ENCODE results near the gene NABP1.

NABP1 gene

DNA sequence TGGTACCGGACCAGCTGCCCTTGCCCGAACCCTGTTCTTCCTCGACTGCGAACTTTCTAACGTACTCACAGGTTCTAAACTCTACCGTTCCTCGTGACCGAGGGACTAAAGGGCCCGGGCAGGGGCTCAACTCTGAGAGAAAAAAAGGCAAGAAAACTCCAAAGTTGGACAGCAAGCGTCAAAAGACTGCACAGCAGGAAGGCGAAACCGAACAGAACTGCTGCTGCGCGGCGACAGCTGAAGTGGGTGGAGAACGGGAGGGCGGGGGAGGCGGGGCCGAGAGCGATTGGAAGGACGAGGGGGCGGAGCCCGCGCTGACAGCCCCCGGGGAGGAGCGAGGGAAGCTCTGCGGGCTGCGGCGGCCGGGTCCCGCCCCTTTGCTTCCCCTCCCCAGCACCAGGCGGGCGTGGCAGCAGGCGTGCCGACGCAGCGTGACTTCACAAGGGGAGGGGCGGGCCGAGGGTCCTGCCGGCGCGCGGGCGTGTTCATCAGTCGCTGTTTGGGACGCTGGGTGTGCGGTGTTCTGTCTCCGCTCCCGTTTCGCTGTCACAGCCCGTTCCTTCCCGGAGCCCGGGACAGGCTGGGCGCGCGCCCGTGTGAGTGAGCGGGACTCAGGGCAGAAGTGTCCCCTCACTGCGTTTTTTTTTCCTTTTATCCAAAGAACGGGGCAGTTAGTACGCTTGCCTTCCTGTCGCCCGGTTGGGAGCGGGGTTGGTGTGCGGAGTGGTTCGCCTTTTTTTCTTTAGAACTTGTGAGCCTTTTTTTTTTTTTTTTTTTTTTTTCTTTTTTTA lies at the start of gene NABP1:
Gene NABP1 (plus strand): TSS at position 491 of the 791 bp plus-strand sequence. CDS start 479 bp downstream, outside the sequence.
- H3K4me1 ChIP-seq = peaks cover 36 to 63% (median 49%) of the 10 kb centered on the region in 10 experiments
- H3K9ac ChIP-seq = peak within 1 kb of the TSS; percentile 88 to 99 (median 97)
- peak within 1 kb of the TSS; percentile 88 to 98 (median 93) for H3K27ac ChIP-seq
- peaks cover 10 to 27% (median 14%) of the 10 kb centered on the region in 11 experiments for H3K36me3 ChIP-seq
- peaks cover 0 to 31% (median 0%) of the 10 kb centered on the region in 11 experiments; a peak in 5 of 22 replicates for H4K20me1 ChIP-seq
- H3K4me3 ChIP-seq = peak within 1 kb of the TSS; percentile 70 to 88 (median 82)
- TF ChIP-seq Cebpa-rat (IDR thresholded peaks at IDR 0.05) = no peak
- H3K4me2 ChIP-seq = peak within 1 kb of the TSS; percentile 89 to 98 (median 94)
- H3K27me3 ChIP-seq = no peaks in the 10 kb centered on the region
- peaks cover 0 to 8% (median 0%) of the 10 kb centered on the region in 11 experiments; a peak in 4 of 22 replicates for H3K9me3 ChIP-seq (replicated peaks in 1 of 11)

DNA sequence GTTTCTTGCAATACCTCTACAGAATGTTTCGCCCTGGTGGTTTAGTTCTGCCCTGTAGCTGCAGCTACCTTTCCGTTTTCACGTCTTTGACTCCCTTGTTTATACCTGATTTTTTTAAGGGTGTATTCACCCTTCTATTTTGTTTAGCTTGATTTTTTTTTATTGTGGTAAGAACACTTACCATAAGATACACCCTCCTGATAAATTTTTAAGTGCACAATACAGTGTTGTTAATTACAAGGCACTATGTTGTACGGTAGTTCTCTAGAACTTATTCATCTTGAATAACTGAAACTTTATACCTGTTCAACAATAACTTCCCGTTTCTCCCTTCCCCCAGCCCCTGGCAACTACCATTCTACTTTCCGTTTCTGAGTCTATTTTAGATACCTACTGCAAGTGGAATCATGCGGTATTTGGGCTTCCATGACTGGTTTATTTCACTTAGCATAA lies 48.9 kb upstream of the NABP1 start:
- Histone ChIP-seq H3K27me3 (no peaks in the 10 kb centered on the region), H3K9me3 (replicated peaks in 1 of 11) (no peaks in the 10 kb centered on the region), H3K9ac (no peak overlapping the region), H4K20me1 (no peaks in the 10 kb centered on the region), H3K4me2 (no peak overlapping the region), H3K4me3 (no peak overlapping the region), H3K36me3 (no peaks in the 10 kb centered on the region), H3K4me1 (peaks cover 0 to 27% (median 6%) of the 10 kb centered on the region in 10 experiments; a peak in 9 of 20 replicates), H3K27ac (no peak overlapping the region)
- no peak for TF ChIP-seq Cebpa-rat (IDR thresholded peaks at IDR 0.05)

DNA sequence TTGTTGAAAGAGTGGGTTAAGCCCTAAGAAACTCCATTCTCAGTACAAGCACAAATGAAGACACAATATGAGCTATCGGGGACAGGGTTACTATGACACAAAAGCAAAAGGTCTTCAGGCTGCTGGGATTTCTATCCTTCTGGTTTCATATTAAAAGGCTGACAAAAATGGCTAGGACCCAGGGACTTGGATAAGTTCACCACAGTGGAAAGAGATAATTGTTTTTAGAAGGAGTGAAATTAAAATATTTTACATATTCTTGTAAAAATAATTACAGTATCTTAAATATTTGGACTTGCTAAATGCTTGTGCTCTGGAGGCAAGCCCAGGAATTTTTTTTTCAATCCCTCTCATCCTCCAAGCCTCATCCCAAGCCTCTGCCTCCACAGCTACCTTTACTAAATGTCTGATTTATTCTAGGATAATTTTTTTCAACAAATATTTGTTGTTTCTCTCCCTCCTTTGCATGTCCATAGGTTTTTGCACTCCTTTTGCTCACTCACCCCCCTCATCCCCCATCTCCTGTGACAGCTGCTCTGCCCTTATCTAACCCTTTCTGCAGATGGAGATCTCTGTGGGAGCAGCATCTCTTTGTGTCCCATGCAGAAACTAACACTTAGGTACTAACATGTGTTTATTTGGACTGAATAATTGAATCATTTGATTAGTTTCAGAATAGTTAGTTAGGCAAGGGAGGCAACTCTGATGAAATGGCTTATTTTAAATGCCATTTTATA lies 47.8 kb upstream of the NABP1 start:
- Histone ChIP-seq H3K27ac (no peak overlapping the region), H3K4me2 (no peak overlapping the region), H3K27me3 (no peaks in the 10 kb centered on the region), H3K4me1 (peaks cover 0 to 24% (median 1%) of the 10 kb centered on the region in 10 experiments; a peak in 8 of 20 replicates), H3K9ac (no peak overlapping the region), H3K9me3 (replicated peaks in 1 of 11) (no peaks in the 10 kb centered on the region), H4K20me1 (no peaks in the 10 kb centered on the region), H3K36me3 (no peaks in the 10 kb centered on the region), H3K4me3 (no peak overlapping the region)
- TF ChIP-seq Cebpa-rat (IDR thresholded peaks at IDR 0.05) = no peak

- H3K4me1 ChIP-seq = peaks cover 0 to 25% (median 0%) of the 10 kb centered on the region in 10 experiments; a peak in 5 of 20 replicates
- no peaks in the 10 kb centered on the region for H4K20me1 ChIP-seq
- no peak overlapping the region for H3K27ac ChIP-seq
- no peaks in the 10 kb centered on the region for H3K36me3 ChIP-seq
- H3K9ac ChIP-seq = no peak overlapping the region
- H3K27me3 ChIP-seq = no peaks in the 10 kb centered on the region
- H3K4me3 ChIP-seq = no peak overlapping the region
- no peaks in the 10 kb centered on the region for H3K9me3 ChIP-seq (replicated peaks in 1 of 11)
- peak overlapping the region in 1 of 11 experiments; percentile 16; a peak in 1 of 22 replicates for H3K4me2 ChIP-seq
- TF ChIP-seq Cebpa-rat (IDR thresholded peaks at IDR 0.05) = no peak
Measured at GRCh38 chr2:191631754-191632153, 46.2 kb upstream of the NABP1 start.

DNA sequence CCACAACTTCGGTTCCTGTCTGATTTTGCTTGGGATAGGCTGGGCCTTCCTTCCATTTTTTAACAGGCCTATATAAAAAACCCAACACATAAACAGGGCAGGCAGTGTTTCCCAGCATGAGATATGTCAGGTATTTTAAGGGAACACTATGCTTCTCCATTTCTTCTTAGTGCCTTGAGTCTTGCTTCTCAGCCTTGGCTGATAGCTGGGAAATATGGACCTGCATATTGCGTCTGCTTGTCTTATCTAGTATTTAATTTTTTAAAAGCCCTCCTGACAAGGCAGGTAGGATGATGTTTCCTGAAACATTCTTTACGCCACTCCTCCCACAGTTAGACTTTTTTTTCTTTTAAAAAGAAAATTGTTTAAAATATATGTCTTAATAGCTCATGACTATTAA lies 45.5 kb upstream of the NABP1 start:
- Histone ChIP-seq H3K9me3 (replicated peaks in 1 of 11) (no peaks in the 10 kb centered on the region), H3K4me1 (peaks cover 0 to 29% (median 0%) of the 10 kb centered on the region in 10 experiments; a peak in 8 of 20 replicates), H3K36me3 (no peaks in the 10 kb centered on the region), H3K4me3 (no peak overlapping the region), H4K20me1 (no peaks in the 10 kb centered on the region), H3K9ac (no peak overlapping the region), H3K27ac (no peak overlapping the region), H3K4me2 (no peak overlapping the region), H3K27me3 (no peaks in the 10 kb centered on the region)
- no peak for TF ChIP-seq Cebpa-rat (IDR thresholded peaks at IDR 0.05)

GRCh38 chr2:191634791-191635190 lies 43.1 kb upstream of the NABP1 start:
- H3K9me3 ChIP-seq (replicated peaks in 1 of 11) = no peaks in the 10 kb centered on the region
- H3K4me3 ChIP-seq = no peak overlapping the region
- H3K36me3 ChIP-seq = no peaks in the 10 kb centered on the region
- H3K9ac ChIP-seq = no peak overlapping the region
- H3K27ac ChIP-seq = no peak overlapping the region
- peak overlapping the region in 1 of 11 experiments; percentile 8; a peak in 2 of 22 replicates for H3K4me2 ChIP-seq
- no peaks in the 10 kb centered on the region for H3K27me3 ChIP-seq
- no peaks in the 10 kb centered on the region for H4K20me1 ChIP-seq
- peaks cover 0 to 53% (median 4%) of the 10 kb centered on the region in 10 experiments; a peak in 8 of 20 replicates for H3K4me1 ChIP-seq
- no peak for TF ChIP-seq Cebpa-rat (IDR thresholded peaks at IDR 0.05)

DNA sequence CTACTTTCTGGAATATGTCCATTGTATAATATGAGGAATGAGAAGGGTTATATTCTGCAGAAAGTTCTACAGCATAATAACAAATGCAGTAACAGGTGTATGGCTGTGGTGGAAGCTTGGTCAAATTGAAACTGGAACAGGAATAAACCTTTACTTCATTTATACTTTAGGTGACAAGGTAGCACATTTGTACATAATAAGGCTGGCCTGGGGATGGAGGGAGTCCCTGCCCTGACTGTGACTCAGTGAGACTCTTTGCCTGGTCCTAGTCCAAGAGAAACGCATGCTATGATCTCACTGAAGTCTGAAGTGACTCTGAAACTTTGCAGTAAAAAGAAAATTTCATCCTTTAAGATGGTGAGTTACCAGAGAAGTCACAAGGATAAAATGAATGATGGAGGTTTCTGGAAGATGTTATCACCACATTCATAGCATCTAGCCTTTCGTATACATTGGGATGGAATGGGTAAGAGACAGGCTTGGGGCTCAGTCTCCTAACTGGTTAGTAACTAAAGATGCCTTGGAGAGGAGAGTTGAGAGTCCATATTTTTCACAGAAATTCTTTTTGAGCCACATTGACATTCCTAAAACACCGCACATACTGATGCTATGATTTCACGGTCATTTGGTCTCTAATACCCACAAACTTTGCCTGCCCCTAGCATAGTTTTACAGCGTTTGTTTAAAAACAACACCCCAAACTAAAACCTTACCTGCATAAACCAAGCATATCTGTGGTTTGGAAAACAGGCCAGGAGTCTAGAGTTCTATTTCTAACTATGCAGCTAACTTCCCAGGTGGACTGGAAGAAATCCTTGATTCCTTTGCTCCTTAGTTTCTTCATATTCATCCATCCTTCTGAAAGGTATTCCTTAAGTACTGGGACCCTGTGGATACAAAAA lies 42.4 kb upstream of the NABP1 start:
- Histone ChIP-seq H3K4me3 (no peak overlapping the region), H4K20me1 (no peaks in the 10 kb centered on the region), H3K9me3 (replicated peaks in 1 of 11) (no peaks in the 10 kb centered on the region), H3K4me2 (peak overlapping the region in 2 of 11 experiments; percentile 77 to 80; a peak in 3 of 22 replicates), H3K4me1 (peaks cover 0 to 54% (median 4%) of the 10 kb centered on the region in 10 experiments; a peak in 8 of 20 replicates), H3K27ac (no peak overlapping the region), H3K36me3 (no peaks in the 10 kb centered on the region), H3K27me3 (no peaks in the 10 kb centered on the region), H3K9ac (no peak overlapping the region)
- TF ChIP-seq Cebpa-rat (IDR thresholded peaks at IDR 0.05) = no peak

- Histone ChIP-seq H4K20me1 (no peaks in the 10 kb centered on the region), H3K27ac (0 out of 22 replicates have a peak overlapping the region, but pooled peaks of 1 of the 11 experiments have one; percentile 73), H3K9me3 (replicated peaks in 1 of 11) (no peaks in the 10 kb centered on the region), H3K9ac (no peak overlapping the region), H3K27me3 (no peaks in the 10 kb centered on the region), H3K4me1 (peaks cover 0 to 54% (median 4%) of the 10 kb centered on the region in 10 experiments; a peak in 8 of 20 replicates), H3K4me2 (peak overlapping the region in 2 of 11 experiments; percentile 77 to 80; a peak in 3 of 22 replicates), H3K4me3 (no peak overlapping the region), H3K36me3 (no peaks in the 10 kb centered on the region)
- TF ChIP-seq Cebpa-rat (IDR thresholded peaks at IDR 0.05) = no peak
Measured at GRCh38 chr2:191636235-191636543, 41.7 kb upstream of the NABP1 start.

Data from BLaER1 treated with 17β-estradiol and CSF1 and Interleukin-3, amounts not matched to agents 10 nM and 100 nM (cell line).